NCI-H345 treated with DMSO at 0.1 percent for 48 hours (cell line): ENCODE results near the gene ZNF345.

Experiments
- DNase-seq: peaks from one replicate; lab custom pipeline; 2025; ENCODE audit not compliant: unreplicated experiment; lab: John Stamatoyannopoulos, UW

The ZNF345 gene

DNA sequence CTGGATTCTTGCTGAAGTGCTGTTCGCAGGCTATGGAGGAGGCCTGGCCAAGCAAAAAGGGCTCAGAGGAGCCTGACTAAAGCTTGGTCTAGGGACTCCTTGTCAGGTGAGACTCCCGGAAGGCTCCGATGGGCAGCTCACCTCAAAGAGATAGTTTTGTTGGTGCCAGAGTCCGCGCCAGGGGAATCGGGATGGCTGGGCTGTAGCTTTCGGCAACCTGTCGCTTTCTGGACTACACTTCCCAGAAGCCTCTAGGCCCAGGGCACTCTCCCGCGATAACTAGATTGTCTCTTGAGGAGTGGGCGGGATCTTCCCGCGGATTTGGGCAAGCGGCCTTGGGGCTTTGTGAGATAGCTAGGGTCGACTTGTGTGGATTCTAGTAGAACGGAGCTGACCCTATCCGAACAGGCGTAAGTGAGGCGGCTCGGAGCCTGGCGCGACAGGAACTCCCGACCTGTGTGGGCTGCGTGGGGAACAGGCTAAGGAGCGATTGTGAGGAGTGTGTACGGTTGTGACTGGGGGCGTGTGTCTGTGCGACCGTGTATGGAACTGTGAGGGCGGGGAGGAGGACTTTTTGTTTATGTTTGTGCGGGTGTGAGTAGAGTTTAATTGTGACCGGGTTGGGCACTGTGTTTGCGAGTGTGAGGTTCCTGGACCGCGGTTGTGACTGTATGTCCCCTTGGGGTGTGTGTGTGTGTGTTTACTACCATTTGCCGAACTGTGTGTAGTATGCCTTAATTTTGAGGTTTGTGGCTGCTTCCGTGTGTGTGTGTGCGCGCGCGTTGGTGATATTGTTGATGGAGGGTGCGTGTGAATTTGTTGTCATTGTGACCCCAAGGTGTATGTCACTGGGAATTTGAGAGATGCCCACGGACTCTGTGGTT lies at the start of gene ZNF345:
ZNF345 (plus strand) TSS at position 318 of the 884 bp plus-strand sequence. CDS start 25,955 bp downstream, outside the sequence.
- DNase-seq: peak; percentile 100

- no peak for DNase-seq
These were observed 45.3 kb upstream of the ZNF345 start for GRCh38 chr19:36805364-36805763.

DNA sequence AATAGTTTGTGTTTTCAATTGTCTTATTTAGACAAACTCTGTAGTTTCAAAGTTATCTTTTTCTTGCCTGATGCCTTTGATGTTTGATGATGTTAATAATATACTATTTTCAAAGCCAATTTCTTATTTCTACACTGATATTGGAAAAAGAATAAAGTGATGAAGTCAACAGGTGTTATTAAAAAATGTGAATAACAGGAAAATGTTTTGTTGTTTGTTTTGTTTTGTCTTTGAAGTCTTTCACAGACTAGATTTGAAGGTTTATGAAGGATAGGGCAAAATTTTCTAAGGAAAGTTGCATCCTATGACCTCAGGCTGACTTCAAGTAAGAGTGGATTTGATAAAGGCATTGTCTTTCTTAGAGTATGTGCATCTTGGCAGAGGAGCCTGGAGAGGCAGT lies 43.6 kb upstream of the ZNF345 start:
- no peak for DNase-seq

- DNase-seq: no peak
These were observed 31.5 kb upstream of the ZNF345 start for GRCh38 chr19:36819130-36819630.

DNA sequence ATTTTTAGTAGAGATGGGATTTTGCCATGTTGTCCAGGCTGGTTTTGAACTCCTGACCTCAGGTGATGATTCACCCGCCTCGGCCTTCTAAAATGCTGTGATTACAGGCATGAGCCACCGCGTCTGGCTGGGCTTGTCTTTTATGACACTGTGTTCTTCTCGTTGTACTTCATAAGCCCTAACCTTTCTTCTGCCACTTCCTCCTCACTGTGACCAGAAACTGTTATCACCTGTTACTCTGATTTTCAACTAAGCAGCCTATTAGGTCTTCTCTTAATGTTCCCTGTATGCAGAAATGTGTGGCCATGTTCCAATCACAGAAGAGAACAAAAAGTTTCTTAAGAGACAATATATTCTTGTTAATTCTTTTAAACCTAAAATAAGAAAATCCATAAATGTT lies 28.9 kb upstream of the ZNF345 start:
- no peak for DNase-seq

DNA sequence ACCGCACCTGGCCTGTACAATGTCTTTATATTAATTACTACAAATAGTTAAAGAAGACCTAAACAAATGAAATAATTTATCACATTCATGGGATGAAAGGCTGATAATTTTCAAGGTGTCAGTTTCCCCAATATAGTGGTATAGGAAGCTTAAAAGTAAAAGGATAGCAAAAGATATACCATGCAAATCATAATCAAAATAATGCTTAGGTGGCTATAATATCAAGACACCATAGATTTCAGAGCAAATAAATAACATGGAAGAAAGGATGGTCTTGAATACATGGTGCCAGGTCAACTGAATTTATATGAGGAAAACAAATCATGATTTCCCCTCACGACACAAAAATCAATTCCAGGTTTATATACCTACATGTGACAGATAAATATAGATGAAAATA lies 17.2 kb upstream of the ZNF345 start:
- DNase-seq: no peak

DNA sequence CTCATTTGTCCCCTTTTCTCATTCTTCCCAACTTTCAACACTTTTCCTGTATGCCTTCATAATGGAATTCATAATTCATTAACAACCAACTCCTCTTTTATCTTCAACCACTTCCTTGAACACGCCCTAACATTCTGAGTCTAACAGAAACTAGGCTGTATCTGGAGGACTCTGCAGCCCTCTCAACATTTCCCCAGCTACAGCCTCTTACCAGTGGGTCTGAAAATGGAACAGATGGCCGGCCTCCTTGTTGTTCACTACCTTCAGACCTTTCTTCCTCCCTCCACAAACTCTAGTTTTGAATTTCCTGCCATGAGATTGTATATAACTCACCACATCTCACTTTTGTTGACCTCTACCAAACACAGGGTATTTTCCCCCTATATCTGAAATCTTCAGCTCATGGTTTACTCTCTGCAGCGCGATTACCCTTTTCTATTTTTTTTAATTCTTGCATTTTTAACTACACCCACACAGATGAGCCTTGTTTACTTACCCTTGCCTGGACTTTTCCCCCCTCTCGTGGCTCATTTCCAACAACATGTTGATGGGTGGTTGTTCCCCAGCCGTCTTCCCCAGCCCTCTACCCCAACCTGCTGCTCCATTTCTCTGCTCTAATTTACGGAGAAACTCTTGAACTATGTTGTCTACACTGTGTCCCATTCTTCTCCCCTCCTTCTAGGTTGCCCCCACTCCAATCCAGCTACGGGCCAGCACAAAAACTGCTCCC lies 13.3 kb upstream of the ZNF345 start:
- DNase-seq: no peak

- DNase-seq: peak; percentile 88
These were observed 12.5 kb upstream of the ZNF345 start, which contains the start of gene ZNF790 for GRCh38 chr19:36837906-36838783. TSS of gene ZNF790 (minus strand) at chr19:36838387. CDS start at chr19:36825619, 12,768 bp downstream.

DNA sequence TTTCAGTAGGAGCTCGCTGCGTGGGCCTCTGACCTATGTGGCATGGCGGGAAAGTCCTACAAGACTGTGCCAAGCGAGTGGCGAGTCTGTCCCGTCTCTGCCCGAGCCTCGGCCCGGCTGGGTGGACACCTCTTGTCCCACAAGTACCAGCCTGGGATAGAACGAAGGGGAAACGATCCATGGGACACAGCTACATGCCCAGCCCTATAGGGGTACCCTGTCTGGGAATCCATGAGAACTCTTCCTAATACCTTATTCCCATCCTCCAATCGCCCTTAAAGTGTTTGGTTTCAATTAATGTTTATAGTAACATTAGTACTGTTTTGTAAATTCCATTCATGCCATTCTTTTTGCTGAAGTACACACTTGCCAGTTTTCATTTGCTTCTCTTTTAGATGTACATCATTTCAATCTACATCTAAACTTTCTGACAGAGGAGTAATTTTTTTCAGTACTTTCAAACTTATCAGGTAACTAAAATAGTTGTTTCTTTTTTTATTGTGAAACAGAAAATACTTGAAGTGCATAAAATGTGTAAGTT lies 11.8 kb upstream of the ZNF345 start:
- no peak for DNase-seq

GRCh38 chr19:36847968-36848367 lies 2.7 kb upstream of the ZNF345 start:
- no peak for DNase-seq

DNA sequence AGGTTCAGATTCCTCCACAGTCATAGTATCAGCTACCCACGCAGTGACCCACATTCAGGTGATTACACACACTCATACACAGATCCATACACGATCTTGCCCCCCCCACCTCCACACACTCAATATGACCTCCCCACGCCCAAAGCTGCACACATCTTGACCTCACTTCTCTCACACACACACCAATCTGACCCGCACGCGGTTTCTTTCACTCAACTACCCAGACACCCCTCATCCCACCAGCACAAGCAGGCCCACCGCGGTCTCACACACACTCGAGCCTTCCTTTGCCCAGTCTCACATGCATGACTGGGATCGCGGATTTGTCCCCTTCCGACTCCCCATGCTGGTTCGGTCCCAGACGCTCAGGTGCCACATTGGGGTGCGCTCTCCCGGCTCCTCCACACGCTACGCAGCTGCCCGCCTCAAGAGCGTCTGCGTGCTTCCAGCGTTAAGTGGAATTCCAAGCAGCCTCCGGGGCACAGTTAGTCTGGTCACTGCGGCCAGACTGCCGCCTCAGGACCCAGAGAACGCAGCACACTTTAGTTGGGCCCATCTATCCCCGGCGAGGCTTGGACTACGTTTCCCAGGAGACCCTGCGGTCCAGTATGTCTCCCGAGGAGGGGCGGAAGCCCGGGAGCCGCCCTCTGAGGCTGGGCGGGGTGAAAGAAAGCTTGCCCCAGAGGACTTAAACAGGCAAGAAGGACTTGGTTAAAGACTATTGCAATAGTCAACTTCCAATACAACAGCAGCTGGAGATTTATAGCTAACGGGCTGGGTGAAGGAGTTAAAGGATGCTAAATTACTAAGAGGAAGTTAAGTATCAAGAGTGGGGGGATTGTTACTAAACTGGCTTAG lies 746 bp upstream of the ZNF345 start:
- peak; percentile 99 for DNase-seq

DNA sequence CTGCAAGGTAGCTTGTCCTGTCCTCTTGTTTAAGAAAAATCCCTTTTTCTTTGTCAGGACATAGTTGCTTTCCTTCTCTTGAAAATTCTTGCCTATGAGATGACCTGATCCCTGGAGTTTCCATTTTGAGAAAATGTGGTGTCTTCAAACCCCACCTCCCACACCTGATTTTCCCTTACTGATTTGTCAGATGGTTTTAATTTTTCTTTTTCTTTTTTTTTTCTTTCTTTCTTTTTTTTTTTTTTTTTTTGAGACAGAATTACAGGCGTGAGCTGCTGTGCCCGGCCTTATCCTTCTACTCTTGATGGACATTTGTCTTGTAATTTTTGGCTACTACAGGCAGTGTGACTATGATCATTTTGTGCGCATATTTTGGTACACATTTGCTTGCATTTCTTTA lies 1.2 kb downstream of the ZNF345 start:
- no peak for DNase-seq

GRCh38 chr19:36876993-36877938 lies 26.6 kb downstream of the ZNF345 start:
- no peak for DNase-seq

DNA sequence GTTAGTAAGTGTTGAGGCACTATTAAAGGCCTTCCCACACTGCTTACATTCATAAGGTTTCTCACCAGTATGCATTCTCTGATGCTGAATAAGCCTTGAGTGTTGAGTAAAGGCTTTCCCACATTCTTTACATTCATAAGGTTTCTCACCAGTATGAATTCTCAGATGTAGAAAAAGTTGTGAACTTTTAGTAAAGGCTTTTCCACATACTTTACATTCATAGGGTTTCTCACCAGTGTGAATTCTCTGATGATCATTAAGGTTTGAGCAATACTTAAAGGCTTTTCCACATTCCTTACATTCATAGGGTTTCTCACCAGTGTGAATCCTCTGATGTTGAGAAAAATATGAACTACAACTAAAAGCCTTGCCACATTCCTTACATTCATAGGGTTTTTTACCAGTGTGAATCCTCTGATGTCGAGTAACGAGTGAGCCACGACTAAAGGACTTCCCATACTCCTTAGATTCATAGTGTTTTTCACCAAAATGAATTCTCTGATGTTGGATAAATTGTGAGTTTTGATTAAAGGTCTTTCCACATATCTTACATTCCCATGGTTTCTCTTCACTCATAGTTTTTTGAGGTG lies 41.2 kb downstream of the ZNF345 start:
- DNase-seq: no peak

GRCh38 chr19:36894849-36895383 lies 44.2 kb downstream of the ZNF345 start:
- DNase-seq: no peak

DNA sequence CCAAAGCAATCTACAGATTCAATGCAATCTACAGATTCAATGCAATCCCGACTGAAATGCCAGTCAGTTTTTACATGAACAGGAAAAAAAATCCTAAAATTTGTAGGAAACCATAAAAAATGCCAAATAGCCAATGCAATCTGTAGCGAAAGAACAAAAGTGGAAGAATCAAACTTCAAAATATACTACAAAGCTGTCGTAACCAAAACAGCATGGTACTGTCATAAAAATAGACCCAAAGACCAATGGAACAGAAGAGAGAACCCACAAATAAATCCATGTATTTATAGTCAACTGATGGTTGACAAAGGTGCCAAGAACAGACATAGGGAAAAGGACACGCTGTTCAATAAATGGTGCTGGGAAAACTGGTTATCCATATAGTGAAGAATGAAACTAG lies 47.7 kb downstream of the ZNF345 start:
- no peak for DNase-seq

DNA sequence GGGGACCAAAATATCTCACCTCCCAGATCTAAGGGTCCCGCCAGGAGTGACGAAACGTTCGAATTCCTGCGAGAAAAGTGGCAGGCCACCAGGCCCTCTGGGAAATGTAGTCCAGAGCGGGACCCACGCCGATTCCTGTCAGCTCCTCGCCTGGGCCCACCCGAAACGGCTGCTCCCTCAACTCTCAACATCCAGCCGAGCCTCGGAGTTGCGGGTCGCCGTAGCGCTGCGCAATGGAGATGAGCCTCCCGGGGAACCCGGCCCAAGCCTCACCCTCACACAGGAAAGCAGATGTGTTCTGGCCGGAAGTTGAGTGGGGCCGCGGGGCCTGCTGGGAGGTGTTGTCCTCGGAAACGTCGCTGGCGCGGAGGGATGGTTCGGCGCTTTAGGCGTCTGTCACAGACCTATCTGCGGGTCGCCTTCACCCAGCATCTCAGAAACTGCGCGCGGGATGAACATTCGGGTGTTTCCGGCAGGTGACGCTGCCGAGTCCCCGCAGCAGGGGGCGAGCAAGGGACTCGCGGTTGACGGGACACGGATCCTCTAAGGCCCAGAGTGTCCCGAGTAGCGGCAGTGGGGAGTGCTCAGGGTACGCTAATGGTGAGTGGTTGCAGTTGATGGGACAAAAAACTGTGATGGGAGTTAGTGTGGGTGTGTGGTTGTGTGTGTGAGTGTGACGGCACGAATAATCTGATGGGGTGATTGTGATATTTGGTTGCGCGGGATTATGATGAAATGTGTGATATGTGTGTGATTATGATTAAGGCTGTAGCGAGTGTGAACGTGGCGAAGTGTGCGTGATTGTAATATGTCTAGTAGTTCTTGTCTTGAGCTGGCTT lies 65.5 kb downstream of the ZNF345 start, which contains the start of the genes ZNF568 and ZNF829:
ZNF568 (plus strand) TSS at position 341 of the 839 bp plus-strand sequence. CDS start 6,439 bp downstream, outside the sequence.
ZNF829 (minus strand) TSS at position 300 of the 839 bp plus-strand sequence. CDS start 1,124 bp downstream, outside the sequence.
- peak; percentile 99 for DNase-seq
